HG03457 (cell line): ENCODE data around the gene KLHL7.
A peak's percentile ranks its signal among the peaks of the same experiment; 100 is the strongest.

Experiments used
- ATAC-seq: cut with Tn5 transposase; IDR thresholded peaks from one replicate; pipeline ENCODE4 v1.9.1; 2021; ENCODE audit warnings: moderate number of reproducible peaks; ENCODE audit not compliant: unreplicated experiment

KLHL7 gene

GRCh38 chr7:23105644-23106056 is at the start of gene KLHL7:
Gene KLHL7, plus strand, starts transcription at chr7:23105785. Its CDS starts 242 bp downstream, at chr7:23106027.
- peak; percentile 93 for ATAC-seq

DNA sequence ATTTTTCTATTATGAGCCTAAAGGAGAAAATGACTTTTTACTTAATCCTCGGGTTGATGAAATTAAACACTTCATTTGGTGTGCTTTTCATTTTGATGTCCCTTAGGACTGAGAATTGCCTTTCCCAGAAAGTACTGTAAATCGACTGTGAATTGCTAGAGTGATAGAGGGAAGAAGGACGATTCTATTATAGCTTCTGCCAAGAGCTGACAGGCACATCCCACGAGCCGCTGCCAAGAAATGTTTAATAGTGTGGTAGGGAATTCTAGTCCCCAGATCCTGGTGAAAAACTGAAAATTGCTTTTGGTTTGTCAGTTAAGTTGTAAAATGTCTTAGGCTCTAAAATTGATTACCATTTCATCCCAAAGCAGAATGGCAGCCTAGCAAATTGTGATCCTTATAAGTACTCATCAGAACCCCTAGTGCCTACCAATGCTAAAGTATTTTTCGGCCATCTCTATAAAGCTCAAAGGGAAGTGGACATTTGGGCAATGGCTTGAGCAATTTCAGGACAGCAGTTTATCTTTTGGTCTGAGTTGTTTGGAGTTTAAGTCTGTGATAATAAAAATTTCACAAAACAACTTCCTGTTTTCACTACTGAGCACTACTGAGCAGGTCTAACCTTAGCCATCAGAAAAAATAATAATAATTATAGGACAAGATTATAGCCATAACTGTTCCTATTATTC is 47.0 kb upstream of the KLHL7 start:
- no peak for ATAC-seq

DNA sequence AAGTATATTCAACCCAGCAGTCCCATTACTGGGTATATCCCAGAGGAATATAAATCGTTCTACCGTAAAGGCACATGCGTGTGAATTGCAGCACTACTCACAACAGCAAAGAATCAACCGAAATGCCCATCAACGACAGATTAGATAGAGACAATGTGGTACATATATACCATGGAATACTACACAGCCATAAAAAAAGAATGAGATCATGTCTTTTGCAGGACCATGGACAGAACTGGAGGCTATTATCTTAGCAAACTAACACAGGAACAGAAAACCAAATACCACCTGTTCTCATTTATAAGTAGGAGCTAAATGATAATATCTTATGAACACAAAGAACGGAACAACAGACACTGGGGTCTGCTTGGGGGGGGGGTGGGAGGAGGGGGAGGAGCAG is 44.3 kb upstream of the KLHL7 start:
- no peak for ATAC-seq

- no peak for ATAC-seq
These were observed 43.1 kb upstream of the KLHL7 start for GRCh38 chr7:23062452-23062851.

DNA sequence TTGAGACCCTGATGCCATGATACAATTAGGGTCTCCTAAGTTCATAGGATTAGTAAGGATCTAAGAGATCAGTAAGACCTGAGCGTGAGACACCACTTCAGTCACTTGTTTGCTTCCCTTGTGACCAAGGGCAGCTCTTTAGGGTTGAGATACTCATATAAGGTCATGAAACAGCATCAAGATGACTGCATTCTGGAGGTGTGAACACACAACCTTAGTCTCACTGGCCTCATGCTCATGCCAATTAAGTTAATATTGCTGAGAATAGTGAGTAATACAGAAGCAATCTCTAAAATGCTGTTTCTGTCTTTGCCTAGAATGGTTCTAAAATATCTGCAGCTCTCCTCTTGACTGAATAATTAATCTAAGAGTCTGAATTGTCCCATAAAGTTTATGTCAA is 39.6 kb upstream of the KLHL7 start:
- no peak for ATAC-seq

GRCh38 chr7:23067271-23067670 is 38.3 kb upstream of the KLHL7 start:
- ATAC-seq, result no peak

DNA sequence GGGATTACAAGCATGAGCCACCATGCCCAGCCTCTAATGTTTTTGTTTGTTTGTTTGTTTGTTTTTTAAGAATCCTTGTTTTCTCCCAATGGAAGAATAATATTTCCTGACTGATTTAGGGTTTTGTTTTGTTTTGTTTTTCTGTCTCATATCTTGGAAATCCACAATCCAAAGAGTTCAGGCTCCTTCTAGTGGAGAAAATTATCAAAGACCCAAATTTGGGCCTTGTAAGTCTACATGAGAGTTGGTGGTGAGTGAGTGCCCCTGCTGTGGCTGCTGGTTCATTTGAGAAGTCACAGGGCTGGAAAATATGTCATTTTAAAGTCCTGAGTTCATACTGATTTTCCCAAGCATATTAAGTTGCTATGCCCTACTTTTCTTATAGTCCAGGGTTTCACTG is 33.5 kb upstream of the KLHL7 start:
- no peak for ATAC-seq

DNA sequence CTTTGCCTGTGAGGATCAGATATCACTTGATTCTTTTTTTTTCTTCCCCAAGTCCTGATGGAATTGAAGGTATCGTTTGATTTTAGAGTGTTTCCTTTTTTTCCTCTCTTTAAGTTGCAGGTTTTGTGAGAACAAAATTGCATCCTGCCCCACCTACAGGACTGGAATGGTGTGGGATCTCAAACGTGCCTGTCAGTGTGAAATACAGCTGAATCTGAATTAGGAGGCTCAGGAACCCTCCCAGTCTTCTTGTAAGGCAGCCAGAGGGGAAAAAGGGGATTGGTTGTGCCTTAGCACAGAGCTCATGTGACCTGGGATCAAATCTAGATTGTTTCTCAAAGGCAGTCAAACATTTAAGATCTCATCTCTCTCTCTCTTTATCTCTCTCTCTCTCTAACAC is 32.7 kb upstream of the KLHL7 start:
- no peak for ATAC-seq

DNA sequence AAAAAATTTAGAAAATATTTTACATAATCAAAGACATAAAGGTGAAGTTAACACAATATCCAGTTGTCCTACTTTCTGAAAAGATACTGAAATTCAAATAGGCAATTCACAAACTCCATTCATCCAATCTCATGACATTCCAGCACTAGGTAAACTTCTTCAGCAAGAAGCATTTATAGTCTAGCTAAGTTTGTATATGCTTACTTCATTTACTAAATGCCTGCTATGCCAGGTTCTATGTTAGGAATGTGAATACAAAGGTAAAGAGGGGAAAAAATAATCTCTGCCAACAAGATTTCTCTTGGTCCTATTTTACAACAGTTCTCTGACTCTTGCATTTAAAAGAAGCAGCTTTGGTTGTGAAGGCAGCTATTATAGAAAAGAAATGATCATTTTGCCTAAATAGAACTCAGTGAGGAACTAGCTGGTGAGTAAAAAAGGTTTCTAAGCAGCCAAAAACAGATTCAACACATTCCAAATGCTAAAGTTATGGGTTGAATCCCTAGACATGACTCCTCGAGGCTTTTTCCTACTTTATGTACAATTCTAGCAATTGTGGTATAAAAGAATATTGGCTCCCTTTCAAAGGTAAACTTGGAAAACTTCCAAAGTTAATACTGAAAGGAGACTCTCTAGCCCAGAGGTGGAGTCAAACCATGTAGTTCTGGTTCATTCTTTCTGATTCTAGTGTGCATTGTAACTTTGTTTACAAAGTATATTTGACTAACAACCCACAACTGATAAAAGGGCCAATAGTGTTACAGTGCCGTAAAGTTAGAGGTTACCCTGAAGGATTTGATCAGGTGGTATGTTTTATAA is 30.9 kb upstream of the KLHL7 start:
- ATAC-seq, result no peak

DNA sequence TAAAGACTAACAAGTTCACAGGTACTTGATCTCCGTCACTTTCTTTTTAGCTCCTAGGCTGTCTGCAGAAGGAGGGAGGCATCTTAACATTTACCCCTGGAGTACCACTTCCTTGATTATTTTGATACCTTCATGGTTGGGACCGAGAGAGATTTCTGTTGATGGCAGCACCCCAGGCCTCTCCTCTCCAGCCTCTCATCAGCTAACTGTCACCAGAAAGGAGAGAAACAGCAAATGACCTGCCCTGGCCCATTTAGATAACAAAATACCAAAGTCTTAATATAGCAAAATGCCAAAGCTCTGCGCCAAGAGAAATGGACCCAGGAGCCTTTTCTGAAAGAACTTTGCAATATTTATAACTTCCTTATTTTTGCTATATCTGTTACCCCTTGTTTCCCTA is 30.0 kb upstream of the KLHL7 start:
- ATAC-seq, result no peak

GRCh38 chr7:23076772-23077171 is 28.8 kb upstream of the KLHL7 start:
- ATAC-seq, result no peak

GRCh38 chr7:23093111-23093510 is 12.5 kb upstream of the KLHL7 start:
- no peak for ATAC-seq

GRCh38 chr7:23093546-23093945 is 12.0 kb upstream of the KLHL7 start:
- ATAC-seq, result no peak

GRCh38 chr7:23096518-23097290 is 8.9 kb upstream of the KLHL7 start:
- ATAC-seq, result no peak

- no peak for ATAC-seq
These were observed 7.6 kb upstream of the KLHL7 start for GRCh38 chr7:23098029-23098428.

GRCh38 chr7:23098460-23098859 is 7.1 kb upstream of the KLHL7 start:
- no peak for ATAC-seq

DNA sequence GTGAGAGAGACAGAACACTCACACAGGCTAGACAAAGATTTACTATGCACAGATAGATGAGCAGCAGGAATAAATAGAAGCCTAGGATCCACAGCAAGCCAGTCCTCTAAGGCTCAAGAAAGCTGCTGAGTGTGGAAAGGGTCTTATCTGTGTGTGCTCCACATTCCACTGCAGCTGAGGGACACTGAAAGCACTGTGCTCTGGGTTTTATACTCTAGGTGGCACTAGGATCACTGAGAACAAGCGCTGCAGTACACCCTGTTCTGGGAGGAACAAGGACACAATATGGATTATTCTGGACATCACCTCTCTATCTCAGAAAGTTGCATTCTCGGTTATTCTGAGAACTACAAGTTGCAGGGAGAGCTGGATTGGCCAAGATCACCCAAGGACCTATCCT is 4.9 kb upstream of the KLHL7 start:
- no peak for ATAC-seq

DNA sequence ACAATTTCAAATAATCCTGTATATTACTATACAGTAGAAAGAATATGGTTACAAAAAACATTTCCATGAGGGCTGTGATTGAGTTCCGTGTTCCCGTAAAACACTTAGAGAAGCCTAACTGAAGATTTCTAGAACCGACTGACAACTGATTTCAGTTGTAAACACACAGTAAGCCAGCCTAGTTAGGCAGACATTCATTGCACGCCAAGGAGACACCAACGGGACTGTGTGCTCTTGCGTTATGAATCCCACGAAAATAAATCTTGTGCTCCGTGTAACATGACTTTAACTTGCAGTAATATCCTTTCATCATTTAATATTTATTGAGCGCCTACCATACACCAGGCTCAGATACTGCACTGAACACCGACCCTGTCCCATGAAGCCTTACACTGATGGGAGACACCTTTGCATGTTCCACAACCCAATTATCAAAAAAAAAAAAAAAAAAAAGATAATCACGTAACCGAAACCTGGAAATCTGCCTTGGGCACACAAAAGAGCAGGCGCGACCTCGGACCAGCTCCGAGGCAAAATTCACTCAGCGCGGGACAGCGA is 420 bp upstream of the KLHL7 start:
- peak; percentile 29 for ATAC-seq

DNA sequence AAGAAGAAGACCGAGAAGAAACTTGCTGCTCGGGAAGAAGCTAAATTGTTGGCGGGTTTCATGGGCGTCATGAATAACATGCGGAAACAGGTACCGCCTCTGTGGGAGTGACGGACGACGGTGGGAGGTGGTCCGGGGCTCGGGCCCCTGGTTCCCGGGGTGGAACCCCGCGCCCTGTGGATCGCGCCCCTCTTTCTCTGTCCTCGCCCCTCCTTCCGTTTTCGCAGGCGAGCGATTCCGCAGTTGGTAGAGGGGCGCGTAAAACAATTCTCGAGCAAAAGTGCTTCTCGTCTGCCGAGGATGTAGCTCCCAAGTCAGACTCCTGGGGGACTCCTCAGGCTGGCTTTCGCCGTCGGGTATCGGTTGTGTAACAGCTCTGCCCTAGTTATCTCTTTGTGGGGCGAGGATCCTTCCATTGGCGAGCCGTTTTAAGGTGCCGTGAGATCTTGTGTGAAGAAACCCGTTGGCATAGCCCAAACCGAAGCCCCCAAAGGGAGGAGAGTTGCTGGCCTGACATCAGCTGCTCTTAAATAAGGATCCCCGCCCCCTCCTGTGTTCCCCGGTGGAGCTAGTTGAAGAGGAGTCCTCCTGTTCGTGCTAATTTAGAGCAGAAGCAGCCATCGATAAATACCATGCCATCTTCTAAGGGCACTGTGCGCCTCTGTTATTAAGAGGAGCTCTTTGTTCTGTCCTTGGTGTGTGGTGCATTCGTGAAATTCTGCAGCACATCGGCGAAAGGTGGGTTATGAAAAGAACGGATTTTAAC is 655 bp downstream of the KLHL7 start:
- peak; percentile 23 for ATAC-seq

- ATAC-seq, result no peak
These were observed 1.5 kb downstream of the KLHL7 start for GRCh38 chr7:23106823-23107663.
